Amniotic stem cell (primary cell): ENCODE measurements around the gene RAB6B.
A peak's percentile ranks its signal among the peaks of the same experiment; 100 is the strongest.

ENCODE experiments used
- DNase-seq: peaks from one replicate; lab custom pipeline; 2025; lab: John Stamatoyannopoulos, UW

RAB6B gene

GRCh38 chr3:133895208-133896001 is at the start of gene RAB6B:
TSS of gene RAB6B (minus strand) at chr3:133895882. CDS start at chr3:133895466, 416 bp downstream.
- DNase-seq: peak; percentile 40

GRCh38 chr3:133944641-133945380 is 49.1 kb upstream of the RAB6B start:
- DNase-seq: no peak

- no peak for DNase-seq
Observed at GRCh38 chr3:133944181-133944580, 48.5 kb upstream of the RAB6B start.

DNA sequence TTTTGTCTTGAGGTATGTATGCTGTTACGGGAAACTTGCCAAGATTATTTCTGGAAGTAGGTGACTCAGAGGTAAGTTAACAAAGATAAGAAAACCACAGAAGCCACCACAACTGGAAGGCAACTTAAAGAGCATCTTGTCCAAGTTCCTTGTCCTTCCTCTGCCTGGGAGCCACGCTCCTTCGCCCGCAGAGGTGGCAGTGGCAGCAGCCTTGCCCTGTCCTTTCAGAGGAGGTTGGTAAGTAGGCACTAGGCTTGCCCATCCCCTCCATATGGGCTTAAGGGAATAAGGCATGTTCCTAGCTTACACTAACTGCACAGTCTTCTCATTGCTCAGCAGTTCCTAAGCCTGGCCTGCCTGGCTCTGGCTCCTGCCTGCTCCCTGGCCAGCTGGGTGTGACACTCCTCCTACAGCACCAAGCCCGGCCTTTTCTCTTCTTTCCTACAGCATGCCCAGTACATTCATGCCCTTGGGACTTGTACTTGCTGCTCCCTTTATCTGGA is 48.0 kb upstream of the RAB6B start:
- DNase-seq: peak; percentile 75

GRCh38 chr3:133943031-133943535 is 47.4 kb upstream of the RAB6B start:
- DNase-seq: no peak

DNA sequence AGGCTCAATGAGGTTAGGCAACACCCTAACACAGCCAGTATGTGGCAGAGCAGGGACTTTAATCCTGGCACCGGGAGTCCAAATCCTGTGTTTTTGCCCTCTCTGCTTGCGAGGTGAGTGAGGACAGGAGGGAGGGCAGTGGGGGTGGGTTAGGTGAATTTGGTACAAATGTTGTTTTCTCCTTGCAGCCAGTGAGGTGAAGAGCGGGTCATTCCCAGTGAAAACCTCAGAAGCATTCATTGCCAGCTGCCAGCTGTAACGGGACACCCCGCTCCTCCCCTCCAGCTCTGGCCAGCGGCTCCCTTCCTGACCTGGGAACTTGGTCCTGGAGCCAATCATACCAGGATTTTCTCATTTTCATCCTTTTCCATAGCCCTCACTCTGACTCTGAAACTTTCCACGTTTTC is 45.7 kb upstream of the RAB6B start:
- peak; percentile 6 for DNase-seq

DNA sequence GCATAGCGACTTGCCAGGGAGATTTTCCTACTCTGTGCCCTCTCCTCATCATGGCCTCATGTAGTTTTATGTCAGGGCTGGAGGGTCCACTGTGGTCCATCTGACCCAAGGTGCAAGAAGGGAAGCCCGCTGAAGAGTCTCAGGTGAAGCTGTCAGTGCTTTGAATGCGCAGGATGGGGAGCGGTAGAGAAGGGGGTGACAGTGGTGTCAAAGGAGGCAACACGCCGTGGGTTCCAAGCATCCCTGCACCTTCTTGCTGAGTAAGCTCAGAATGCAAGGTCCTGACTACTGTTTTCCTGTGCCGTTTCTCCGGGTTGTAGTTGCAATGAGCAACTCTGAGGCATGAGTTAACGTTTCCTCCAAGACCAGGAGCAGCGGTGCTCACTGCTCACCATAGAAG is 44.9 kb upstream of the RAB6B start:
- no peak for DNase-seq

- DNase-seq: no peak
Observed at GRCh38 chr3:133939463-133939835, 43.8 kb upstream of the RAB6B start.

GRCh38 chr3:133938770-133939462 is 43.2 kb upstream of the RAB6B start:
- no peak for DNase-seq

DNA sequence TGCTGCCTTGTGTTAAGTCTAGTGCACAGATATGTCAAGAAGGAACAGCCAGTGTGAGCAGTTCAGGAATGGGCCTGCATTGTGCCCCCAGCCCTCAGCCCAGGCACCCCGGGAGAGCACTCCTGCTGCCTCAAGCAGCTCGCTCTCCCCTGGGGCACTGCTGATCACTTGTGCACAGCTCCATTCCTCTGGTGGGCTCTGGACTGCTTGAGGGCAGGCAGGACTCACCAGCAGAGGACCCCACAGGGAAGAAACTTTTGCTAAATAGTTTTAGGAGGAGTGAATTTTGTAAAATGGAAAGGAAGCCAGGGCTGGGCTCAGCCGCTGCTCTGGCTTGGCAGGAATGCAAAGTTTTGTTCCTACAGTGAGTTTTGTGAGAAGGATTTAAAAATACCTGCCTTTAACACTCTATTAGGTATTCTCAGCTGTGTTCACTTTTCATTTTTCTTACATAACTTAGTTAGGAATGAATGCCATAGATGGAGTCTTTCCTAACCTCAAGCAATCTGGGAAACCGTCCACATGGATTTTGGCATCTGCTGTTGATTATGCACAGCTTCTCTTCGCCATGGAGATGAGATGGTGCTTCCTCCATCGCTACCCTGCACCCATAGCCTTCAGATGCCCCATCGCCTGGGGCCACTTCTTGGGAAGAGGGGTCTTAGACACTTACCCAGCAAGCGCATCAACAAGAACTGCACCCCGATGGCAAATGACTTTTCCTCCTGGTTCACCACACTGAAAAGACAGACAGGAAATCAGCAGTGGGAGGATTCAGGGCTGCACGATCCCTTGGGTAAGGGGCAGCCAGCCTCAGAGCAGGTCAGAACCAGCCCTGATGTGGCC is 42.3 kb upstream of the RAB6B start:
- peak; percentile 5 for DNase-seq

DNA sequence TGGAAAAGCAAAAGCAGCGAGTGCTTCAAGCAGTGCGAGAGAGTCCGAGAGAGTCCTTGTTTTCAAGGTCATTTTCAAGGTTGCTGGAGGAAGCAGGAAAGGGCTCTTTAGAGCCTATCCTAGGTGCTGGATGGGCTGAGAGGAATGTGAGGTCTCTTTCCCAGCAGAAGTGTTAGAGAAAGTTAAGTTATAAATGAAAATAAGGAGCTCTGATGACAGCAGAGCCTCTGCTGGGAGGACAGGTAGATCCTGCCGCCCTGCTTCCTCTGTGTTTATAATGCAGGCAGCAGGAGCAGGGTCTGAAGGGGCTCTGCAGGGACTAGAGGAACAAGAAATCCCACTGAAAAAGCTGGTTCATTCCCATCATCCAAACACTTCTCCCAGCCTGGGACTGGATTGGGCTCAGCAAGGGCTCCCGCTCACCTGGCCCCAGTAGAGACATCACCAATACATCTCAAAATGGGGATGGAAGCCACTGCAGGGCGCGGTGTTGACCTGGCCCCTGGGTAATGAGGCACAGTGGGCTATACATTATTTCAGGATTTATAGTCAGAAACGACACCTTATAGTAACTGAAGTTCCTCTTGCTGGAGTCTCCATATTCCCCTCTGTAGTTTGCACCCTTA is 41.5 kb upstream of the RAB6B start:
- DNase-seq: no peak

DNA sequence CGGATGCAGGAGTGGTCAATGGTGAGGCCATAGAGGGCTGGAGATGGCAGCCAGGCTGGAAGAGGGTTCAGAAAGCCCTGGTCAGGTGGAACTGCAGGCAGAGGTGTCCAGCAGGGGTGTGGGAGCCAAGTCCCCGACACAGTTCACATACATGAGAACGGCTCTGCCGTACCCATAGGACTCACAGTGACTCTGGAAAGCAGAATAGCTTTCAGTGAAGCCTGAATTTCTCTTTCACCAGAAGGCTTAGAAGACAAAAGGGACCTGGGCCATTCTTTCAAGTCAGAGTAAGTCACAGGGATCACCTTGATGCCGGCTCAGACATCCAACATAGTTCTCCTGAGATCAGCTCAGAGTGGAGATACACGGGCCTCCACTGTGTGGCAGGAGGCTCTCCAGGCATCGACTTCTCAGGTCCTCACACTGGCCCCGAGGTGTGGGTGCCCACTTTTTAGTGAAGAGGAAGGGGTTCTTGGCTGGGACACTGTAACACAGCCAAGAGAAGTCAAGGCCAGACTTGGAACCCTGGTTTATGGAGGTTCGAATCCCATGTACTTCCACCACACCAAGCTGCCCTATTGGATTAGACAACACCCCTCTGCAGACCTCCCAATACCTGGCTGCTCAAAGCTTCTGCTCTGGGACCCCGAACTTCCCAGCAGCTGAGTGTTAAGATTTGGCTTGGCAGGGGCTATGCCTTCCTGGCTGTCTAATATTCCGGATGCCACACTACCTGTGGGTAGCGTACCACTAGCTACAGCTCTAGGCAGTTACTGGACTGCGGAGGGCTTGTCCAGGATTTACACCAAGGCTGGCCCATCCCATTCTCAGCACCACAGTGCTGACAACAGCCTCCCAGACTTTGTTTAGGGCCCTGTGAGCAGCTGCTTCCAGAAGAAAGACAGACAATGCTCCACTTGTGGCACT is 40.4 kb upstream of the RAB6B start:
- DNase-seq: no peak

- DNase-seq: no peak
Observed at GRCh38 chr3:133934996-133935842, 39.5 kb upstream of the RAB6B start.

DNA sequence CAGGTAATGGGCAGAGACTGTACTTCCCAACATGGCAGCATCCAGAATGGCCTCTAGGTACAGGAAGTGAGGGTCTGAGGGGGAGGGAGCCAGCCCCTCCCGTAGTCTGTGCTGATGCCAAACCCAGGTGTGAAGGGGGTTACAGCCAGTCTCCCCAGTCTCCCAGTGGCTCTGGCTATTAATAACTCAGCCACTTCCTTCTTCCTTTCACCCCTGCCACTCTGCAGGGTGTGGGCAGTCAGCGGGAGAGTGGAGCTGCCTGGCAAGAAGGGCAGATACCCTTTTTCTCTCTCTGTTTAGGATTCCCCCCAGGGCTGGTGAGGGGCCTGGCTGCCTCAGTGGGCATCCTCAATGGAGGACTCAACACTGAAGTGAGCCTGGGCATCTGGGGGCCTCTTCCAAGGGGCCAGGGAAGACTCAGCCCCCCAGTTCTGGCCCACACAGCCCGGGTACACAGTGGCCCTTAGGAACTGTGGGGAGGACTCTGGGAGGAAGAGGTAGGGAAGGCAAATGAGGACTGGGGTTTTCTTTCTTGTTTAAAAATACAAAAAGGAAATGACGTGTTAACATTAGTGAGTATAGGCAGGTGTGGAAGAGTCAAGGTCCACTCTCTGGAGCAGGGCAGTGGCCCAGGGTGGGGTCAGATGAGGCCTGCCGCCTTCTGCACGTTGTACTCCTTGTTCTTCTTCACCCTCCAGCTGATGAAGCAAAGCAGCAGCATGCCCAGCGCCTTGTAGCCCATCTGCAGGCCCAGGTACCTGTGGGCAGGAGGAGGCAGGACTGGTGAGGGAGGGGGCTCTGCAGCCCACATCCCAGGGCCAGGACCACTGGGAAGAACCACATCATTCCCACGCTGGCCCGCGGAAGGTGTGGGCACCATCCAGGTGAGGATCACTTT is 38.6 kb upstream of the RAB6B start:
- no peak for DNase-seq

DNA sequence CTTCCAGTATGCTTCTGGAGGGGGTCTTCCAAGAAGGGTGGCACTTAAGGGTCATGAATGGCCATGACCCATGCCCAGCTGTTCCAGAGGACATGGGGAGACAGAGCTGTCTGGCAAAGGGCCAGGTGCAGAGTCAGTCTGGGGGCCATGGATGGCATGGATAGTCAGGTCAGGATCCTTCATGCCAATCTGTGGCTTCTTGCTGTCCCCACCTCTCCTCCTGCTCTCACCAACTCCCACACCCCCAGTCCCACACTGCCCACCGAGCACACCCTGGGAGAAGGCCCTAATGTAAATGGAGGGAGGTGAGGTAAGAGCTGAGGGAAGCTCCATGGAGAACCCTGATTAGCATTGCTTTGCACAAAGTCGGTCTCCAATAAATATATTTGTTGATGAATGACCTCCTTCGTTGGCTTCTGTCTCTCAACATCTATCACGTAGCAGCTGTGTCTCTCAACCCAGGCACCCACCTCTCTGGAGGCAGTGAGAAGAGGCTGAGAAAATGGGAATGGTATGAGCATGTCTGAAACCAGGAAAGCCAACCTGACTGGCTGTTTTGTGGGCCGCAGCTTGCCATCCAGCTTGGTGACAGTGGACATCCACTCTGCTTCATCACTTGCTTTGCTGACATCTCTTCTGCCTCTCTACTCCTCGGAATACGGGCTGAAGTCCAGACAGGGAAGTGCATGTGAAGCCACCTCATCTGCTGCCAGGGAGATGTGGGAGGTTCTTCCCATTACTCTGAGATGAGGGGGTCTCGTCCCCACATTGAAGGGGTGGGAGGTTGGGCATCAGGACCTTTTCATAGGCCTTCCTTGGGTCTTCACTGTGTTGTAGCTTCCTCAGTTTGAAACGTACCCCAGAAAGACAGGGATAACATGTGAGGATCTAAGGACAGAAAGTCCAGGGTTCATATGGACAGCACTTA is 37.7 kb upstream of the RAB6B start:
- DNase-seq: no peak

- no peak for DNase-seq
Observed at GRCh38 chr3:133932009-133932408, 36.3 kb upstream of the RAB6B start.

GRCh38 chr3:133931084-133931483 is 35.4 kb upstream of the RAB6B start:
- DNase-seq: no peak
